Measurements from ENCODE around the gene PLD6.

PLD6 gene

DNA sequence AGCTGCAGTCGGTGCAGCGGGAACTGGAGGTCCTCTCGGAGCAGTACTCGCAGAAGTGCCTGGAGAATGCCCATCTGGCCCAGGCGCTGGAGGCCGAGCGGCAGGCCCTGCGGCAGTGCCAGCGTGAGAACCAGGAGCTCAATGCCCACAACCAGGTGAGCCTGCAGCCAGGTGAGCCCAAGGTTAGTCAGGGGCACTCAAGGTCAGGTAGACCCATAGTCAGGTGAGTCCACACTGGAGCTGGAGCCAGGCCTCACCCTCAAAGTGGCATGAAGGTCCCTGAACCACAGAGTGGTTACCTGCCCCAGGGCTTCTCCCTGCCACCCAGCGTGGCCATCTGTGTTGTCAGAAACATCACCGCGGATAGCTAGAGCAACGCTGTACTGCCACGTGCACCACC lies 32.2 kb downstream of the PLD6 start:
- peaks cover 76% of the 10 kb centered on the region for H3K36me3 ChIP-seq (ENCODE audit: insufficient read depth, insufficient read length, low read length)

DNA sequence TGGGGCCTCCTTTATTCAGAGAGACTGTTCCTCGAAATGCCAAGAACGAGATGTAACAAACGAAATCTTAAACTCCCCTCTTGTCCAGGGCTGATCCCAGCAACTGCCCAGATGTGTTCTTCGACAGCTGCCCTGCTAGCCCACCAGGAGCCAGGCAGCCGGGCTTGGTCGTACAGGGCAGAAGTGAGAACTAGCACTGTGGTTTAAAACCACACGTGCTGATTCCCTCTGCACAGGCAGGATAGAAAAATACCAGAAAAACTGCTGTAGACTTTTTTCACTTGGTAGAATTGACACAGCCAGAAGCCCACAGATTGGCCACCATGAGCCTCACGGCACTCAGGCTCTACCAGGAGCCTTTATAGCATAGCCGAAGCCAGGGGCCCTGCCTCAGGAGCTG lies 33.1 kb downstream of the PLD6 start:
- Histone ChIP-seq H3K36me3 (ENCODE audit: insufficient read depth, insufficient read length, low read length) (peaks cover 77% of the 10 kb centered on the region), H3K9ac (ENCODE audit: insufficient read length, low read depth) (no peak overlapping the region)

More for the DNA sequence above, 32.2 kb downstream of the PLD6 start:
- H3K9me3 ChIP-seq (ENCODE audit: insufficient read depth, low read length), result no peaks in the 10 kb centered on the region
- no peak for DNase-seq (ENCODE audit: low read depth, low spot score)
- no peak overlapping the region for H3K4me3 ChIP-seq (ENCODE audit: insufficient read length, low read depth)
- peaks cover 10% of the 10 kb centered on the region for H3K4me1 ChIP-seq (ENCODE audit: insufficient read depth, insufficient read length)
- H3K27me3 ChIP-seq (ENCODE audit: insufficient read depth, insufficient read length), result no peaks in the 10 kb centered on the region
- H3K9ac ChIP-seq (ENCODE audit: insufficient read length, low read depth), result no peak overlapping the region
- TF ChIP-seq ZNF274 (IDR thresholded peaks at IDR 0.05; ENCODE audit: low read depth, low read length) (no peak), SUZ12 (IDR thresholded peaks at IDR 0.05; ENCODE audit: extremely low read depth, insufficient read depth, insufficient read length) (no peak), YY1 (IDR thresholded peaks at IDR 0.05; ENCODE audit: insufficient read depth, insufficient read length) (no peak)

DNA sequence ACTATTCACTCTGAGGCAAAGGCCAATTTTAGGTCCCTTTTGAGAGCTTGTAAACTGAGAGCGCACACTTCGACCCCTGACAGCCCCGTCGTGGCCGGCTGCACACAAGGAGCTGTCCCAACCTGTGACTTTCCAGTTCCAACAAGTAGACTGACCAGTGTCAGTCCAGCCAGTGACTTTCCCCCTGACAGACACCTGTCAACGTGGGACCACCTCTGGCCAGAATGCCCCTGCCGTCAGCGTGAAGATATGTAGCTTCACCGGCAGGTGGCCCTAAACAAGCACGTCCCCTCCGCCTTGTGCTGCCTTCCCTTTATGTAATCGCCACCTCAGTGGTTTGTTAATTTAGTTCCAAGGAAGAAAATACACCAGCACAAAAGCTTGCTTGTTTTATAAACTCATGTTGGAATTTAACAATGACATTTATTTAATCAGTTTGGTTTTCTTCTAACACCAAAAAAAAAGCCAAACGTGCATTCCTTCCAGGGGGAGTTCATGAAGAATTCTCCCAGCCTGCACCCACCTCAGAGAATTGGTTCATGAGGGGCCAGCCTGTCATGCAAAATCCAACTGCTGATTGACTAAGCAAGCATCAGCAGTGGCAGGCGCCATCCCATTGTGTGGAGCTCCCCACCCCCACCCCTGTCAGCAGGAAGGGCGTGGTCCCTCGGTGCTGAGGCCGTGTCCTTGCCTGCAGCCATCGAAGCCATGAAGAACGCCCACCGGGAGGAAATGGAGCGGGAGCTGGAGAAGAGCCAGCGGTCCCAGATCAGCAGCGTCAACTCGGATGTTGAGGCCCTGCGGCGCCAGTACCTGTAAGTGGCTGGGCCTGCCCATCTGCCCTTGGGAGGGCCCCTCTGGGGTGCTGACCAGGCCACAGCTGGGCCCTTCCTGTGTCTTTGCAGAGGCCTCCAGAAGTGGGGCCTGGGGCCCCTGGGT lies 33.9 kb downstream of the PLD6 start:
- H3K9me3 ChIP-seq (ENCODE audit: insufficient read depth, low read length), result no peaks in the 10 kb centered on the region
- H3K36me3 ChIP-seq (ENCODE audit: insufficient read depth, insufficient read length, low read length), result peaks cover 78% of the 10 kb centered on the region
- H3K4me3 ChIP-seq (ENCODE audit: insufficient read length, low read depth), result no peak overlapping the region
- TF ChIP-seq YY1 (IDR thresholded peaks at IDR 0.05; ENCODE audit: insufficient read depth, insufficient read length) (no peak), SUZ12 (IDR thresholded peaks at IDR 0.05; ENCODE audit: extremely low read depth, insufficient read depth, insufficient read length) (no peak), ZNF274 (IDR thresholded peaks at IDR 0.05; ENCODE audit: low read depth, low read length) (no peak)
- H3K9ac ChIP-seq (ENCODE audit: insufficient read length, low read depth), result no peak overlapping the region
- H3K27me3 ChIP-seq (ENCODE audit: insufficient read depth, insufficient read length), result no peaks in the 10 kb centered on the region
- DNase-seq (ENCODE audit: low read depth, low spot score), result peak; percentile 5
- H3K4me1 ChIP-seq (ENCODE audit: insufficient read depth, insufficient read length), result peaks cover 15% of the 10 kb centered on the region

More for the DNA sequence above, 33.1 kb downstream of the PLD6 start:
- no peak for TF ChIP-seq SUZ12 (IDR thresholded peaks at IDR 0.05; ENCODE audit: extremely low read depth, insufficient read depth, insufficient read length)
- no peak for TF ChIP-seq ZNF274 (IDR thresholded peaks at IDR 0.05; ENCODE audit: low read depth, low read length)
- no peak for TF ChIP-seq YY1 (IDR thresholded peaks at IDR 0.05; ENCODE audit: insufficient read depth, insufficient read length)
- H3K27me3 ChIP-seq (ENCODE audit: insufficient read depth, insufficient read length), result no peaks in the 10 kb centered on the region
- H3K4me3 ChIP-seq (ENCODE audit: insufficient read length, low read depth), result no peak overlapping the region
- no peaks in the 10 kb centered on the region for H3K9me3 ChIP-seq (ENCODE audit: insufficient read depth, low read length)
- no peak for DNase-seq (ENCODE audit: low read depth, low spot score)
- peaks cover 10% of the 10 kb centered on the region for H3K4me1 ChIP-seq (ENCODE audit: insufficient read depth, insufficient read length)

DNA sequence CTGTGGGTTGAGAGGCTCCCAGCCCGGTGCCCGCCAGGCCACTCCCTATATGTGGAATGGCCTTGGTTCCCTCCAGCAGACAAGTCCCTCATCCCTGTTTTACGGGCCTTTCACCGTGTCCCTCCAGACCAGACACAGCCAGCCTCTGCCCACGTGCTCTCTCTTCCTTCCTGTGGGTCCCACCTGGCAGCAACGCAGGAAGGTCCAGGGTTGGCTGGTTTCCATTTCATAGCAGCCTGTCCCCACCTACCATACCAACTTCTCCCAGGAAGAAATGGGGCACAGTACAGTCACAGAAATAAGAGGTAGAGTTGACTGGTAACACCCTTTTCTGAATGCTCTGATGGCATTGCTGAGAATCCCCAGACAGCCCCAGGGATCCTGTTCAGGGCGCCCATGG lies 34.9 kb downstream of the PLD6 start:
- DNase-seq (ENCODE audit: low read depth, low spot score), result no peak
- TF ChIP-seq YY1 (IDR thresholded peaks at IDR 0.05; ENCODE audit: insufficient read depth, insufficient read length) (no peak), SUZ12 (IDR thresholded peaks at IDR 0.05; ENCODE audit: extremely low read depth, insufficient read depth, insufficient read length) (no peak), ZNF274 (IDR thresholded peaks at IDR 0.05; ENCODE audit: low read depth, low read length) (no peak)
- Histone ChIP-seq H3K4me1 (ENCODE audit: insufficient read depth, insufficient read length) (peaks cover 15% of the 10 kb centered on the region), H3K36me3 (ENCODE audit: insufficient read depth, insufficient read length, low read length) (peaks cover 78% of the 10 kb centered on the region), H3K9ac (ENCODE audit: insufficient read length, low read depth) (no peak overlapping the region), H3K4me3 (ENCODE audit: insufficient read length, low read depth) (no peak overlapping the region), H3K27me3 (ENCODE audit: insufficient read depth, insufficient read length) (no peaks in the 10 kb centered on the region), H3K9me3 (ENCODE audit: insufficient read depth, low read length) (no peaks in the 10 kb centered on the region)

DNA sequence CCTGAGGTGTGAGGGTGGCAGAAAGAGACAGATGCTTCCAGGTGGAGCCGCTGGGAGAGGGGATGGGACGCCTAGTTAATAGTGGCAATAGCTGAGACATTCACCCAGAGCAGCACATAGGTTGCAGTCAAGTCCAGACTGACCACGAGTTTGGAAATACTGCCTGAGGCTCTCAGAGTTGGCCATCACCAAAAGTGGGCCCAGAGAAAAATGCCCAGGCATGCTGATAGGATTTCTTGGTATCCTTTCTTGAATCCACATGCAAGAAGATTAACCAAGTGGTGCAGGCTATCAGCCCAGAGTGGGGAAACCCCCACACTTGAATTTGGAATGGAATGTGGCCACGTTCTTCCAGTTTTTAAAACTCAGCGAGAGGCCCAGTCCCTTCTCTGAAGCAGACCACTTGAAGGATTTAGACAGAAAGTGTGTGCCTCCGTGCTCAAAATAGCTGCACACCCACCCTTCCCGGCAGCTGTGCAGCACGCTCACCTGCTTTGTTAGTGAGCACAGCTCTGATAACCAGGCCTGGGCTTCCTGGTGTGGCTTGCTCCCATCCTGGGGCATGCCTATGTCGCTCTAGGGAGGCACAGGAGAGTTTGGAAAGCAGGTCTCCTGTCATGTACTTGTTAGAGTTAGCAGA lies 35.7 kb downstream of the PLD6 start:
- H3K9me3 ChIP-seq (ENCODE audit: insufficient read depth, low read length), result no peaks in the 10 kb centered on the region
- no peak for DNase-seq (ENCODE audit: low read depth, low spot score)
- no peak overlapping the region for H3K9ac ChIP-seq (ENCODE audit: insufficient read length, low read depth)
- no peak overlapping the region for H3K4me3 ChIP-seq (ENCODE audit: insufficient read length, low read depth)
- no peaks in the 10 kb centered on the region for H3K27me3 ChIP-seq (ENCODE audit: insufficient read depth, insufficient read length)
- H3K4me1 ChIP-seq (ENCODE audit: insufficient read depth, insufficient read length), result peaks cover 15% of the 10 kb centered on the region
- peaks cover 78% of the 10 kb centered on the region for H3K36me3 ChIP-seq (ENCODE audit: insufficient read depth, insufficient read length, low read length)
- TF ChIP-seq SUZ12 (IDR thresholded peaks at IDR 0.05; ENCODE audit: extremely low read depth, insufficient read depth, insufficient read length) (no peak), YY1 (IDR thresholded peaks at IDR 0.05; ENCODE audit: insufficient read depth, insufficient read length) (no peak), ZNF274 (IDR thresholded peaks at IDR 0.05; ENCODE audit: low read depth, low read length) (no peak)

DNA sequence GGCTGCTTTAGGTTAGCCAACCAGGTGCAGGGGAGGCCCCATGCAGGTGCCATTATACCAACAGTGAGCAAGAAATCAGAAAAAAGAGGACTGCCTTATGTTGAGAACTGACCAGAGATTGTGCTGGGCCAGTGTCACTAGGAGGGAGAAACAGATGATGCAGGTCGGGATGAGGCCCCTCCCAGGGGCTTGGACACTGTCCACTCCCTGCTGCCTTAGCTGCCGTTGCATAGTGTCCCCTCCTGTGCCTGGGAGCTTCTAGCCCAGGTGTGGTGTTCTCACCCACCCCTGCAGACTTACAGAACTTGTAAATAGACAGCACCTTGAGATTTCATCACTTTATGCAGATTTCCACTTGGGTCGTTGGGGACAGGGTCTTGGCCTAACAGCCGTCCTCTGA lies 36.7 kb downstream of the PLD6 start:
- H3K4me1 ChIP-seq (ENCODE audit: insufficient read depth, insufficient read length), result peaks cover 15% of the 10 kb centered on the region
- no peaks in the 10 kb centered on the region for H3K9me3 ChIP-seq (ENCODE audit: insufficient read depth, low read length)
- no peak overlapping the region for H3K9ac ChIP-seq (ENCODE audit: insufficient read length, low read depth)
- H3K27me3 ChIP-seq (ENCODE audit: insufficient read depth, insufficient read length), result no peaks in the 10 kb centered on the region
- DNase-seq (ENCODE audit: low read depth, low spot score), result no peak
- no peak overlapping the region for H3K4me3 ChIP-seq (ENCODE audit: insufficient read length, low read depth)
- TF ChIP-seq ZNF274 (IDR thresholded peaks at IDR 0.05; ENCODE audit: low read depth, low read length), result no peak
- no peak for TF ChIP-seq SUZ12 (IDR thresholded peaks at IDR 0.05; ENCODE audit: extremely low read depth, insufficient read depth, insufficient read length)
- TF ChIP-seq YY1 (IDR thresholded peaks at IDR 0.05; ENCODE audit: insufficient read depth, insufficient read length), result no peak
- H3K36me3 ChIP-seq (ENCODE audit: insufficient read depth, insufficient read length, low read length), result peaks cover 79% of the 10 kb centered on the region

DNA sequence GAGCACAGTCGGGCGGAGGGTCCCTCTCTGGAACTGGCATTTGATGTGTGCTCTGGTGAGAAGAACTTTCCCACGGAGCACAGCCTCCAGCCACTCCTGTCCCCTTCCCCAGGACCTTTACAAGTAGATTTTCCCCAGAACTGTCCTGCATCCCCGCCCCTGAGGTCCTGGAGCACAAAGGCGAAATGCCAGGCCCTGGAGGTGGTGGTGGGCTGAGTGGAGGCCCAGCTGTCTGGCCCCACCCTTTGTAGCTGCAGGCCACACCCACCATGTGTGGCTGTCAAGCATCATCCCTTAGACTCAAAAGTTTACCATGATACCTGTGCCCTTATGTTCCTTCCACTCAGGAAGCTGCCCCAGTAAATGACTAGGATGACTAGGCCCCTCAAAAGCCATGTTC lies 37.7 kb downstream of the PLD6 start:
- H3K9ac ChIP-seq (ENCODE audit: insufficient read length, low read depth), result no peak overlapping the region
- no peak for DNase-seq (ENCODE audit: low read depth, low spot score)
- H3K4me1 ChIP-seq (ENCODE audit: insufficient read depth, insufficient read length), result peaks cover 12% of the 10 kb centered on the region
- H3K27me3 ChIP-seq (ENCODE audit: insufficient read depth, insufficient read length), result no peaks in the 10 kb centered on the region
- H3K9me3 ChIP-seq (ENCODE audit: insufficient read depth, low read length), result no peaks in the 10 kb centered on the region
- no peak for TF ChIP-seq ZNF274 (IDR thresholded peaks at IDR 0.05; ENCODE audit: low read depth, low read length)
- TF ChIP-seq YY1 (IDR thresholded peaks at IDR 0.05; ENCODE audit: insufficient read depth, insufficient read length), result no peak
- TF ChIP-seq SUZ12 (IDR thresholded peaks at IDR 0.05; ENCODE audit: extremely low read depth, insufficient read depth, insufficient read length), result no peak
- H3K36me3 ChIP-seq (ENCODE audit: insufficient read depth, insufficient read length, low read length), result peaks cover 79% of the 10 kb centered on the region
- H3K4me3 ChIP-seq (ENCODE audit: insufficient read length, low read depth), result no peak overlapping the region

All from NT2/D1 (cell line).